Keratinocyte (primary cell): Measurements from ENCODE around the gene FGFR1OP2. TPM values are rescaled to one million over a fixed set of nuclear protein-coding genes. Genes with fewer than 3 reads are reported as not detected.

ENCODE experiments used
- DNase-seq: peaks from one replicate; pipeline ENCODE4 v3.0.0-alpha.2; 2011; ENCODE audit warnings: low read depth, missing footprints, low spot score
- FAIRE-seq: peaks from 2 replicates; lab custom pipeline; 2011; peaks lifted over from hg19 to GRCh38; lab: Jason Lieb, UNC
- H2AFZ ChIP-seq: 2 replicates; pipeline ENCODE4 v1.6.0; 2012; ENCODE audit warnings: low read length, control low read depth, inconsistent platforms; ENCODE audit not compliant: control insufficient read depth
- H3K27ac ChIP-seq: 2 replicates; pipeline ENCODE4 v1.5.1; 2011; ENCODE audit warnings: low read length; ENCODE audit not compliant: control insufficient read depth, insufficient read depth
- H3K27me3 ChIP-seq: 3 replicates; pipeline ENCODE4 v1.6.0; 2011; ENCODE audit warnings: low read length; ENCODE audit not compliant: control insufficient read depth, insufficient read depth; ENCODE audit errors: extremely low read depth
- H3K36me3 ChIP-seq, 2 experiments: 2 replicates in 1 of 2; 3 replicates in 1 of 2; pipeline ENCODE4 v1.5.1; 2011; ENCODE audit warnings: low read length in 2 of 2, mild to moderate bottlenecking in 1 of 2; ENCODE audit not compliant: control insufficient read depth in 2 of 2, insufficient read depth in 2 of 2; ENCODE audit errors: extremely low read depth in 1 of 2
- H3K4me1 ChIP-seq: 3 replicates; pipeline ENCODE4 v1.5.1; 2011; ENCODE audit warnings: low read length; ENCODE audit not compliant: control insufficient read depth, insufficient read depth; ENCODE audit errors: extremely low read depth
- H3K4me2 ChIP-seq: 3 replicates; pipeline ENCODE4 v1.6.0; 2011; ENCODE audit warnings: low read depth, low read length; ENCODE audit not compliant: control insufficient read depth, insufficient read depth; ENCODE audit errors: extremely low read depth
- H3K4me3 ChIP-seq, 3 experiments: fragments of 200-600 bp in 1 of 3; sonication (generic) in 1 of 3; 2 replicates in 2 of 3; 3 replicates in 1 of 3; pipeline ENCODE4 v1.5.1; 2011 to 2016; ENCODE audit warnings: low read length in 3 of 3, mild to moderate bottlenecking in 3 of 3, control low read depth in 2 of 3, inconsistent platforms in 1 of 3, low read depth in 1 of 3, mixed read lengths in 1 of 3, mixed run types in 1 of 3, moderate library complexity in 1 of 3; ENCODE audit not compliant: control insufficient read depth in 2 of 3, insufficient read depth in 2 of 3; ENCODE audit errors: extremely low read depth in 1 of 3
- H3K79me2 ChIP-seq: 2 replicates; pipeline ENCODE4 v1.6.0; 2012; ENCODE audit warnings: low read length; ENCODE audit not compliant: control insufficient read depth, insufficient read depth
- H3K9ac ChIP-seq: 3 replicates; pipeline ENCODE4 v1.6.0; 2011; ENCODE audit warnings: low read length; ENCODE audit not compliant: control insufficient read depth, insufficient read depth; ENCODE audit errors: extremely low read depth
- H3K9me1 ChIP-seq: 3 replicates; pipeline ENCODE4 v1.6.0; 2011; ENCODE audit warnings: low read length; ENCODE audit not compliant: control insufficient read depth, insufficient read depth; ENCODE audit errors: extremely low read depth
- H3K9me3 ChIP-seq: 2 replicates; pipeline ENCODE4 v1.5.1; 2012; ENCODE audit warnings: low read depth, low read length; ENCODE audit not compliant: control insufficient read depth
- H4K20me1 ChIP-seq: 3 replicates; pipeline ENCODE4 v1.6.0; 2011; ENCODE audit warnings: low read length; ENCODE audit not compliant: control insufficient read depth, insufficient read depth; ENCODE audit errors: extremely low read depth
- CTCF ChIP-seq, 3 experiments: IDR thresholded peaks in 1 of 3; conservative IDR thresholded peaks in 1 of 3; optimal IDR thresholded peaks in 1 of 3; 2 replicates in 2 of 3; 3 replicates in 1 of 3; pipeline versions ENCODE3 to v1.5.1; 2011; ENCODE audit warnings: low read length in 3 of 3, mild to moderate bottlenecking in 3 of 3, moderate library complexity in 2 of 3, control low read depth in 1 of 3, inconsistent platforms in 1 of 3; ENCODE audit not compliant: insufficient read depth in 2 of 3; ENCODE audit errors: extremely low read depth in 1 of 3
- EZH2 ChIP-seq: IDR thresholded peaks from one replicate; pipeline ENCODE4 v1.6.1; 2012; ENCODE audit warnings: inconsistent platforms, mild to moderate bottlenecking, low read length, moderate library complexity
- dilution Hi-C: fragments of 300-500 bp; cut with MboI; formaldehyde crosslinking; loops from one replicate; pipeline ENCODE4 v1.7.0; 2020; ENCODE audit warnings: low sequenced_read_pairs; ENCODE audit not compliant: extremely low pct_ligation_motif_present
- polyA plus RNA-seq, 5 experiments: library from polyadenylated mRNA; depleted of rRNA in 3 of 5; stranded (reverse) in 3 of 5; stranded (forward) in 1 of 5; unstranded in 1 of 5; fragments of >200 nt; gene quantifications; 1 replicate in 1 of 5; 2 replicates in 3 of 5; 3 replicates in 1 of 5; pipeline versions ENCODE4 v1.2.1 to v1.2.3, GENCODE V29; 2011 to 2012; ENCODE audit warnings: missing spikeins in 2 of 5, low read depth in 1 of 5, low replicate concordance in 1 of 5

Gene FGFR1OP2
- polyA plus RNA-seq, 1 donor (not counting 4 experiments of a cell fraction or from before 2014, with no cell fraction given), result 34.9 TPM

DNA sequence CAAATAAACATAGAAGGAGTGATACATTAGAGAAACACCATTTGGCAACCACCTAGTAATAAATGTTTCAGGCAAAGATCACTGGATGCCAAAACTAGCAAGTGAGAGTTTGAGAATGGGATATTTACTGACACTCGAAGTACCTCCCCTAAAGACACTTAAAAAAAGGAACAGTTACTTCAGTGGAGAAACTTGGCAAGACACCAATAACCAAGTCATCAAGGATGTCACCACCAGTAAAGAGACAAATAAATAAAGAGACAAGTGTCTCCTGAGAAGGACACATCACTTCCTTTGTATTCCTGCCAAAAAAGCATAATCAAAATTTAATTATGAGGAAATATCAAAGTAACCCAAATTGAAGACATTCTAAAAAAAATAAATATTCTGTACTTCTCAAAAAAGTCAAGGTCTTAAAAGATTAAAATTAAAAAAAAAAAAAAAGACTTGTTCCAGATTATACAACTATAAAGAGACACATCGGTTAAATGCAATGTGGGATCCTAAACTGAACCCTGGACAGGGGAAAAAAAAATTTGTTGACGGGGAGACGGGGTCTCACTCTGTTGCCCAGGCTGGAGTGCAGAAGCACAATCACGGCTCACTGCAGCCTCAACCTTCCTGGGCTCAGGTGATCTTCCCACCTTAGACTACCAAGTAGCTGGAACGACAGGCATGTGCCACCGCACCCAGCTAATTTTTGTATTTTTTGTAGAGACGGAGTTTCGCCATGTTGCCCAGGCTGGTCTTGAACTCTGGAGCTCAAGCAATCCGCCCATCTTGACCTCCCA lies 49.6 kb downstream of the FGFR1OP2 start:
- Histone ChIP-seq H3K27ac (no peak overlapping the region), H3K4me2 (no peak overlapping the region), H3K9ac (no peak overlapping the region), H3K4me1 (no peaks in the 10 kb centered on the region), H3K9me3 (no peaks in the 10 kb centered on the region), H3K9me1 (no peaks in the 10 kb centered on the region), H3K79me2 (peaks cover 24% of the 10 kb centered on the region), H4K20me1 (no peaks in the 10 kb centered on the region), H2AFZ (no peak overlapping the region), H3K36me3 (peaks cover 8 to 22% of the 10 kb centered on the region in 2 experiments), H3K27me3 (no peaks in the 10 kb centered on the region), H3K4me3 (no peak overlapping the region)
- DNase-seq, result no peak
- no peak for FAIRE-seq
- TF ChIP-seq CTCF (optimal IDR thresholded peaks at IDR 0.05 in 1 of 3, IDR thresholded peaks at IDR 0.05 in 1 of 3, conservative IDR thresholded peaks at IDR 0.05 in 1 of 3; ENCODE audit: extremely low read depth in 1 of 3, insufficient read depth in 2 of 3, low read length in 3 of 3) (no peak), EZH2 (no peak)
- dilution Hi-C loops, result no loop called here

DNA sequence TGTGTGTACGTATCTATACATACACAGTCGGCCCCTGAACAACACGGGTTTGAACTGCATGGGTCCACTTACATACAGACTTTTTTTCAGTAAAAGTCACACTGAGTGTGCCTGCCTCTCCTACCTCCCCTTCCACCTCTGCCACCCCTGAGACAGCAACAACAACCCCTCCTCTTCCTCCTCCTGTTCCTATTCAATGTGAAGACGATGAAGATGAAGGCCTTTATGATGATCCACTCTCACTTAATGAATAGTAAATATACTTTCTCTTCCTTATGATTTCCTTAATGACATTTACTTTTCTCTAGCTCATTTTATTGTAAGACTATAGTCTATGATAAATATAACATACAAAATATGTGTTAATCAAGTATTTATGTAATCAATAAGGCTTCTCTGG lies 50.4 kb downstream of the FGFR1OP2 start:
- no peak for FAIRE-seq
- H3K79me2 ChIP-seq, result peaks cover 30% of the 10 kb centered on the region
- H3K9me3 ChIP-seq, result no peaks in the 10 kb centered on the region
- H3K27ac ChIP-seq, result no peak overlapping the region
- H3K27me3 ChIP-seq, result no peaks in the 10 kb centered on the region
- no peak overlapping the region for H3K9ac ChIP-seq
- no peak overlapping the region for H3K4me3 ChIP-seq
- no peaks in the 10 kb centered on the region for H3K9me1 ChIP-seq
- H3K36me3 ChIP-seq, result peaks cover 8 to 25% of the 10 kb centered on the region in 2 experiments
- TF ChIP-seq CTCF (optimal IDR thresholded peaks at IDR 0.05 in 1 of 3, IDR thresholded peaks at IDR 0.05 in 1 of 3, conservative IDR thresholded peaks at IDR 0.05 in 1 of 3; ENCODE audit: extremely low read depth in 1 of 3, insufficient read depth in 2 of 3, low read length in 3 of 3), result no peak
- no peak for DNase-seq
- no peak overlapping the region for H2AFZ ChIP-seq
- no peak overlapping the region for H3K4me2 ChIP-seq
- no peaks in the 10 kb centered on the region for H3K4me1 ChIP-seq
- no peaks in the 10 kb centered on the region for H4K20me1 ChIP-seq
- dilution Hi-C loops, result no loop called here
